ENCODE measurements around the gene RALB.

GRCh38 chr2:120247851-120248250 lies 4.8 kb upstream of the RALB start:
- TF ChIP-seq CTCF (IDR thresholded peaks at IDR 0.05): no peak
- no peak for TF ChIP-seq POLR2A (IDR thresholded peaks at IDR 0.05)

Measured in lower leg skin (tissue), 3 donors.